HCT116 (cell line): ENCODE results near the gene DENND1A. TPM values are rescaled to one million over a fixed set of nuclear protein-coding genes. Genes with fewer than 3 reads are reported as not detected.

ENCODE experiments used
- ATAC-seq: fragments of 200-7000 bp; cut with Tn5 transposase; 2 replicates; pipeline ENCODE4 v1.9.1; 2020; ENCODE audit warnings: mild to moderate bottlenecking, moderate library complexity
- BruUV-seq: library from RNA; stranded (reverse); fragments of 400-500 nt; replicated peaks from 2 replicates; lab custom pipeline; 2021; lab: Mats Ljungman, UMichigan
- CTCF ChIA-PET: fragments of 300-600 bp; sonication (Branson Sonifier 250); formaldehyde crosslinking; loops from one replicate; lab custom pipeline; 2021; ENCODE audit warnings: antibody characterized with exemption; lab: Charles Lee
- POLR2A ChIA-PET: fragments of 300-600, 350-600 bp; sonication (Branson Sonifier 250); formaldehyde crosslinking; loops from one replicate; lab custom pipeline; 2021; ENCODE audit warnings: antibody characterized with exemption; lab: Charles Lee
- RAD21 ChIA-PET, 2 experiments: fragments of 300-600 bp; sonication (Branson Sonifier 250); formaldehyde crosslinking; loops; one replicate each; lab custom pipeline; 2023; ENCODE audit warnings: low total read pairs in 2 of 2; ENCODE audit not compliant: uncharacterized antibody in 2 of 2, unreplicated experiment in 2 of 2, low non-redundant PET in 1 of 2; lab: Charles Lee
- DNase-seq: peaks from one replicate; pipeline ENCODE4 v3.0.0-alpha.2; 2010; ENCODE audit warnings: low read depth, low spot score
- H2AFZ ChIP-seq: fragments of 200-600 bp; shearing (Covaris generic), sonication (generic); 2 replicates; pipeline ENCODE4 v1.6.1; 2017; ENCODE audit warnings: low read depth, mixed run types, mixed read lengths, antibody characterized with exemption, low read length; ENCODE audit not compliant: poor library complexity, severe bottlenecking
- H3K27ac ChIP-seq: 2 replicates; pipeline ENCODE4 v1.5.1; 2012; ENCODE audit warnings: low read depth, low read length
- H3K27me3 ChIP-seq: fragments of 200-600 bp; sonication (generic); 2 replicates; pipeline ENCODE4 v1.6.1; 2016; ENCODE audit warnings: mixed run types, low read length, mixed read lengths; ENCODE audit not compliant: insufficient read depth
- H3K36me3 ChIP-seq, 2 experiments: fragments of 200-500 bp in 1 of 2; fragments of 200-600 bp in 1 of 2; sonication (Bioruptor generic) in 1 of 2; sonication (generic) in 1 of 2; 2 replicates each; pipeline versions ENCODE4 v1.5.1 to v1.6.1; 2014 to 2016; ENCODE audit warnings: low read length in 2 of 2, inconsistent platforms in 1 of 2, mixed read lengths in 1 of 2, mixed run types in 1 of 2; ENCODE audit not compliant: insufficient read depth in 2 of 2, control insufficient read depth in 1 of 2
- H3K4me1 ChIP-seq, 2 experiments: fragments of 200-600 bp in 1 of 2; sonication (generic) in 1 of 2; 2 replicates each; pipeline versions ENCODE4 v1.5.1 to v1.6.1; 2012 to 2017; ENCODE audit warnings: low read length in 2 of 2, inconsistent platforms in 1 of 2, mild to moderate bottlenecking in 1 of 2, mixed read lengths in 1 of 2, mixed run types in 1 of 2, moderate library complexity in 1 of 2; ENCODE audit not compliant: insufficient read depth in 2 of 2, control insufficient read depth in 1 of 2
- H3K4me2 ChIP-seq: fragments of 200-600 bp; sonication (generic); 2 replicates; pipeline ENCODE4 v1.6.1; 2017; ENCODE audit warnings: mixed run types, low read length, mixed read lengths
- H3K4me3 ChIP-seq, 2 experiments: fragments of 200-600 bp in 1 of 2; sonication (generic) in 1 of 2; replicated peaks in 1 of 2; 2 replicates each; pipeline ENCODE4 v1.5.1; 2011 to 2016; ENCODE audit warnings: low read length in 2 of 2, control low read depth in 1 of 2, low read depth in 1 of 2, mild to moderate bottlenecking in 1 of 2, mixed read lengths in 1 of 2, mixed run types in 1 of 2
- H3K79me2 ChIP-seq: fragments of 200-600 bp; sonication (generic); 2 replicates; pipeline ENCODE4 v1.6.1; 2017; ENCODE audit warnings: mild to moderate bottlenecking, mixed run types, low read length, moderate library complexity, mixed read lengths; ENCODE audit not compliant: insufficient read depth
- H3K9ac ChIP-seq: fragments of 200-600 bp; sonication (generic); 2 replicates; pipeline ENCODE4 v1.6.1; 2016; ENCODE audit warnings: low read length, mixed read lengths
- H3K9me2 ChIP-seq: fragments of 200-600 bp; sonication (generic), shearing (Covaris generic); 2 replicates; pipeline ENCODE4 v1.6.1; 2017; ENCODE audit warnings: mixed run types, mild to moderate bottlenecking, moderate library complexity; ENCODE audit not compliant: insufficient read depth
- H3K9me3 ChIP-seq, 2 experiments: fragments of 200-500 bp in 1 of 2; fragments of 200-600 bp in 1 of 2; sonication (Bioruptor generic) in 1 of 2; sonication (generic) in 1 of 2; 2 replicates each; pipeline ENCODE4 v1.6.1; 2014 to 2017; ENCODE audit warnings: low read length in 2 of 2, mixed read lengths in 2 of 2, inconsistent platforms in 1 of 2, low read depth in 1 of 2, mild to moderate bottlenecking in 1 of 2, mixed run types in 1 of 2, moderate library complexity in 1 of 2; ENCODE audit not compliant: control insufficient read depth in 1 of 2, insufficient read depth in 1 of 2
- H4K20me1 ChIP-seq: fragments of 200-600 bp; sonication (generic), shearing (Covaris generic); 2 replicates; pipeline ENCODE4 v1.6.1; 2017; ENCODE audit warnings: mixed run types, mild to moderate bottlenecking, moderate library complexity; ENCODE audit not compliant: insufficient read depth
- CBX3 ChIP-seq: IDR thresholded peaks from 2 replicates; pipeline ENCODE4 v1.6.1; 2012; ENCODE audit warnings: low read depth
- CEBPB ChIP-seq: IDR thresholded peaks from 2 replicates; pipeline ENCODE4 v1.6.1; 2012; ENCODE audit warnings: low read depth
- ELF1 ChIP-seq: IDR thresholded peaks from 2 replicates; pipeline ENCODE4 v1.6.1; 2012; ENCODE audit warnings: low read depth, borderline replicate concordance
- EZH2 ChIP-seq: fragments of 200-600 bp; sonication (generic); IDR thresholded peaks from 2 replicates; pipeline ENCODE4 v1.6.1; 2017; ENCODE audit warnings: antibody characterized with exemption, mixed run types
- EZH2phosphoT487 ChIP-seq: fragments of 200-600 bp; IDR thresholded peaks from 2 replicates; pipeline ENCODE4 v1.6.1; 2018; ENCODE audit warnings: antibody characterized with exemption, borderline replicate concordance
- FOSL1 ChIP-seq: IDR thresholded peaks from 2 replicates; pipeline ENCODE4 v1.6.1; 2012; ENCODE audit warnings: low read depth
- JUND ChIP-seq: IDR thresholded peaks from 2 replicates; pipeline ENCODE4 v1.6.1; 2012
- POLR2A ChIP-seq: IDR thresholded peaks from 2 replicates; pipeline ENCODE4 v1.7.0; 2011; ENCODE audit warnings: borderline replicate concordance; ENCODE audit not compliant: insufficient read depth, insufficient read length; ENCODE audit errors: extremely low read depth
- RAD21 ChIP-seq: IDR thresholded peaks from 2 replicates; pipeline ENCODE4 v1.6.1; 2012; ENCODE audit warnings: low read depth, mild to moderate bottlenecking
- SIN3A ChIP-seq: IDR thresholded peaks from 2 replicates; pipeline ENCODE4 v1.6.1; 2012; ENCODE audit warnings: low read depth
- SP1 ChIP-seq: IDR thresholded peaks from 2 replicates; pipeline ENCODE4 v1.6.1; 2012; ENCODE audit warnings: low read depth
- SRF ChIP-seq: IDR thresholded peaks from 2 replicates; pipeline ENCODE4 v1.6.1; 2012; ENCODE audit warnings: low read depth
- TCF7L2 ChIP-seq: IDR thresholded peaks from 2 replicates; pipeline ENCODE4 v1.7.0; 2011; ENCODE audit warnings: borderline replicate concordance, inconsistent platforms; ENCODE audit not compliant: insufficient read depth, insufficient read length; ENCODE audit errors: extremely low read depth
- YY1 ChIP-seq: IDR thresholded peaks from 2 replicates; pipeline ENCODE4 v1.6.1; 2011; ENCODE audit warnings: low read length, low read depth, moderate library complexity, mild to moderate bottlenecking; ENCODE audit not compliant: insufficient replicate concordance; ENCODE audit errors: extremely low read depth
- ZFX ChIP-seq: fragments of 450-650 bp; IDR thresholded peaks from 2 replicates; pipeline ENCODE4 v1.6.1; 2017
- ZNF274 ChIP-seq: fragments of 200-500 bp; sonication (Bioruptor generic); IDR thresholded peaks from 2 replicates; pipeline ENCODE4 v1.6.1; 2014; ENCODE audit warnings: mild to moderate bottlenecking, low read depth, low read length, inconsistent platforms
- intact Hi-C: fragments of 100-400 bp; cut with micrococcal nuclease; formaldehyde crosslinking; loops from 2 replicates; pipeline ENCODE4 v1.10.0; 2022
- total RNA-seq: library from RNA; stranded (reverse); gene quantifications from one replicate; pipeline ENCODE4 v1.2.1, GENCODE V29; 2021; ENCODE audit not compliant: unreplicated experiment
- TF ChIP-seq, protein P1 (sequence below): IDR thresholded peaks from 2 replicates; pipeline ENCODE4 v1.6.1; 2012; ENCODE audit warnings: low read depth
- TF ChIP-seq, protein P2 (sequence below): IDR thresholded peaks from 2 replicates; pipeline ENCODE4 v1.6.1; 2012
- TF ChIP-seq, protein P3 (sequence below), 3 experiments: fragments of 200-600 bp in 1 of 3; sonication (generic) in 1 of 3; IDR thresholded peaks in 2 of 3; conservative IDR thresholded peaks in 1 of 3; 2 replicates each; pipeline ENCODE4 v1.5.1; 2012 to 2017; ENCODE audit warnings: low read depth in 2 of 3, low read length in 2 of 3, antibody characterized with exemption in 1 of 3, borderline replicate concordance in 1 of 3, control low read depth in 1 of 3, mild to moderate bottlenecking in 1 of 3, mixed read lengths in 1 of 3, mixed run types in 1 of 3, moderate library complexity in 1 of 3; ENCODE audit not compliant: insufficient read depth in 1 of 3
- TF ChIP-seq, protein P4 (sequence below): IDR thresholded peaks from 2 replicates; pipeline ENCODE4 v1.6.1; 2012

DENND1A gene
- total RNA-seq, 1 experiment from 2014 or later, result 33.0 TPM

DNA sequence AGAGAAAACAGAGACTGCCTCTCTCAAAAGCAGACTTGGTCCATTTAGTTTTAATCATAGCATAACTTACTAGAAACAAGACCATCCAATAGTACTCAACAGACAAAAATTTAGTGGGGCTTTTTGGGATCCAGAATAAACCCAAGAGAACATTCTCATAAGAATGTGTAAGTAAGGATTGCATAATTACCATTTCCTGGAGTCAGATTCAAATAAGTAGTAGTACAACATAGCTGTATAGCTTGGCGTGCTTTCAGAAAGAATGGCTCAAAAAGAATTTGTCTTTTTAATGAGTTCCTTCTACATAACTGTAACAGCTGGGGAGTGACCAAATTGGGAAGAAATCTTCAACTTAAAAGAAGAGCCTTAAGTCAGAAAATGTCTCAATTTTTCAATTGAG is 145.4 kb downstream of the DENND1A start:
- ChIA-PET POLR2A (no interaction called here), CTCF (no interaction called here), RAD21 (no interaction called here)
- Histone ChIP-seq H3K9ac (no peak overlapping the region), H3K79me2 (no peaks in the 10 kb centered on the region), H3K4me3 (no peak overlapping the region), H3K36me3 (no peaks in the 10 kb centered on the region), H3K4me2 (no peak overlapping the region), H3K9me3 (no peaks in the 10 kb centered on the region), H3K4me1 (no peaks in the 10 kb centered on the region), H3K27me3 (no peaks in the 10 kb centered on the region), H3K9me2 (no peaks in the 10 kb centered on the region), H4K20me1 (no peaks in the 10 kb centered on the region), H2AFZ (no peak overlapping the region), H3K27ac (no peak overlapping the region)
- DNase-seq (no peak), ATAC-seq (no peak)
- intact Hi-C loops, result no loop called here
- TF ChIP-seq YY1, result no peak
- TF ChIP-seq ZNF274, result no peak
- TF ChIP-seq, protein P1, sequence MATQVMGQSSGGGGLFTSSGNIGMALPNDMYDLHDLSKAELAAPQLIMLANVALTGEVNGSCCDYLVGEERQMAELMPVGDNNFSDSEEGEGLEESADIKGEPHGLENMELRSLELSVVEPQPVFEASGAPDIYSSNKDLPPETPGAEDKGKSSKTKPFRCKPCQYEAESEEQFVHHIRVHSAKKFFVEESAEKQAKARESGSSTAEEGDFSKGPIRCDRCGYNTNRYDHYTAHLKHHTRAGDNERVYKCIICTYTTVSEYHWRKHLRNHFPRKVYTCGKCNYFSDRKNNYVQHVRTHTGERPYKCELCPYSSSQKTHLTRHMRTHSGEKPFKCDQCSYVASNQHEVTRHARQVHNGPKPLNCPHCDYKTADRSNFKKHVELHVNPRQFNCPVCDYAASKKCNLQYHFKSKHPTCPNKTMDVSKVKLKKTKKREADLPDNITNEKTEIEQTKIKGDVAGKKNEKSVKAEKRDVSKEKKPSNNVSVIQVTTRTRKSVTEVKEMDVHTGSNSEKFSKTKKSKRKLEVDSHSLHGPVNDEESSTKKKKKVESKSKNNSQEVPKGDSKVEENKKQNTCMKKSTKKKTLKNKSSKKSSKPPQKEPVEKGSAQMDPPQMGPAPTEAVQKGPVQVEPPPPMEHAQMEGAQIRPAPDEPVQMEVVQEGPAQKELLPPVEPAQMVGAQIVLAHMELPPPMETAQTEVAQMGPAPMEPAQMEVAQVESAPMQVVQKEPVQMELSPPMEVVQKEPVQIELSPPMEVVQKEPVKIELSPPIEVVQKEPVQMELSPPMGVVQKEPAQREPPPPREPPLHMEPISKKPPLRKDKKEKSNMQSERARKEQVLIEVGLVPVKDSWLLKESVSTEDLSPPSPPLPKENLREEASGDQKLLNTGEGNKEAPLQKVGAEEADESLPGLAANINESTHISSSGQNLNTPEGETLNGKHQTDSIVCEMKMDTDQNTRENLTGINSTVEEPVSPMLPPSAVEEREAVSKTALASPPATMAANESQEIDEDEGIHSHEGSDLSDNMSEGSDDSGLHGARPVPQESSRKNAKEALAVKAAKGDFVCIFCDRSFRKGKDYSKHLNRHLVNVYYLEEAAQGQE, result no peak
- TF ChIP-seq, protein P2, sequence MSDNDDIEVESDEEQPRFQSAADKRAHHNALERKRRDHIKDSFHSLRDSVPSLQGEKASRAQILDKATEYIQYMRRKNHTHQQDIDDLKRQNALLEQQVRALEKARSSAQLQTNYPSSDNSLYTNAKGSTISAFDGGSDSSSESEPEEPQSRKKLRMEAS, result no peak
- TF ChIP-seq POLR2A, result no peak
- TF ChIP-seq TCF7L2, result no peak
- TF ChIP-seq SIN3A, result no peak
- TF ChIP-seq RAD21, result no peak
- TF ChIP-seq JUND, result no peak
- TF ChIP-seq, protein P3, sequence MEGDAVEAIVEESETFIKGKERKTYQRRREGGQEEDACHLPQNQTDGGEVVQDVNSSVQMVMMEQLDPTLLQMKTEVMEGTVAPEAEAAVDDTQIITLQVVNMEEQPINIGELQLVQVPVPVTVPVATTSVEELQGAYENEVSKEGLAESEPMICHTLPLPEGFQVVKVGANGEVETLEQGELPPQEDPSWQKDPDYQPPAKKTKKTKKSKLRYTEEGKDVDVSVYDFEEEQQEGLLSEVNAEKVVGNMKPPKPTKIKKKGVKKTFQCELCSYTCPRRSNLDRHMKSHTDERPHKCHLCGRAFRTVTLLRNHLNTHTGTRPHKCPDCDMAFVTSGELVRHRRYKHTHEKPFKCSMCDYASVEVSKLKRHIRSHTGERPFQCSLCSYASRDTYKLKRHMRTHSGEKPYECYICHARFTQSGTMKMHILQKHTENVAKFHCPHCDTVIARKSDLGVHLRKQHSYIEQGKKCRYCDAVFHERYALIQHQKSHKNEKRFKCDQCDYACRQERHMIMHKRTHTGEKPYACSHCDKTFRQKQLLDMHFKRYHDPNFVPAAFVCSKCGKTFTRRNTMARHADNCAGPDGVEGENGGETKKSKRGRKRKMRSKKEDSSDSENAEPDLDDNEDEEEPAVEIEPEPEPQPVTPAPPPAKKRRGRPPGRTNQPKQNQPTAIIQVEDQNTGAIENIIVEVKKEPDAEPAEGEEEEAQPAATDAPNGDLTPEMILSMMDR (IDR thresholded peaks at IDR 0.05 in 2 of 3, conservative IDR thresholded peaks at IDR 0.05 in 1 of 3; ENCODE audit: borderline replicate concordance in 1 of 3, insufficient read depth in 1 of 3, low read depth in 2 of 3, low read length in 2 of 3), result no peak
- TF ChIP-seq, protein P4, sequence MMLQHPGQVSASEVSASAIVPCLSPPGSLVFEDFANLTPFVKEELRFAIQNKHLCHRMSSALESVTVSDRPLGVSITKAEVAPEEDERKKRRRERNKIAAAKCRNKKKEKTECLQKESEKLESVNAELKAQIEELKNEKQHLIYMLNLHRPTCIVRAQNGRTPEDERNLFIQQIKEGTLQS, result no peak
- no peak for TF ChIP-seq ZFX
- TF ChIP-seq SRF, result no peak
- TF ChIP-seq SP1, result no peak
- TF ChIP-seq CEBPB, result no peak
- no peak for TF ChIP-seq EZH2phosphoT487
- TF ChIP-seq EZH2, result no peak
- no peak for TF ChIP-seq CBX3
- TF ChIP-seq FOSL1, result no peak
- no peak for TF ChIP-seq ELF1
- no TSS peak for BruUV-seq
